CD8-positive, alpha-beta memory T cell (primary cell): ENCODE results near the gene EIF6. TPM values are rescaled to one million over a fixed set of nuclear protein-coding genes. Genes with fewer than 3 reads are reported as not detected.

Experiments
- CTCF ChIA-PET: fragments of 350-600 bp; sonication (Branson Sonifier 250); formaldehyde crosslinking; loops from one replicate; lab custom pipeline; 2021; ENCODE audit warnings: antibody characterized with exemption; lab: Charles Lee
- POLR2A ChIA-PET: fragments of 350-600 bp; sonication (Branson Sonifier 250); formaldehyde crosslinking; loops from one replicate; lab custom pipeline; 2021; ENCODE audit warnings: antibody characterized with exemption; lab: Charles Lee
- DNase-seq, 5 donors: peaks; one replicate each; pipeline versions ENCODE4 v3.0.0 to v3.0.0-alpha.2; 2020 to 2022; ENCODE audit warnings: mixed read lengths in 1 of 5
- H3K27ac ChIP-seq: one replicate; pipeline ENCODE4 v1.7.0; 2013; ENCODE audit warnings: low read depth, mild to moderate bottlenecking, low read length, moderate library complexity
- H3K27me3 ChIP-seq: 2 replicates; pipeline ENCODE4 v1.7.0; 2013; ENCODE audit warnings: low read length, mild to moderate bottlenecking; ENCODE audit not compliant: insufficient read depth, poor library complexity, severe bottlenecking
- H3K36me3 ChIP-seq: 2 replicates; pipeline ENCODE4 v1.7.0; 2013; ENCODE audit warnings: mild to moderate bottlenecking, low read length, moderate library complexity; ENCODE audit not compliant: insufficient read depth
- H3K4me1 ChIP-seq: 2 replicates; pipeline ENCODE4 v1.7.0; 2013; ENCODE audit warnings: mild to moderate bottlenecking, low read length, moderate library complexity; ENCODE audit not compliant: insufficient read depth
- H3K4me3 ChIP-seq: 2 replicates; pipeline ENCODE4 v1.7.0; 2013; ENCODE audit warnings: mild to moderate bottlenecking, low read length
- H3K9me3 ChIP-seq: 2 replicates; pipeline ENCODE4 v1.7.0; 2013; ENCODE audit warnings: mild to moderate bottlenecking, low read length
- H3K27ac Mint-ChIP-seq, 8 donors: one replicate each; pipeline ENCODE4 v1.8.0; 2020 to 2021; ENCODE audit warnings: mixed read lengths in 8 of 8, mild to moderate bottlenecking in 6 of 8, inconsistent platforms in 3 of 8, moderate library complexity in 3 of 8
- H3K27me3 Mint-ChIP-seq, 2 donors: one replicate each; pipeline ENCODE4 v1.8.0; 2020 to 2021; ENCODE audit warnings: mixed read lengths in 2 of 2, mild to moderate bottlenecking in 1 of 2, moderate library complexity in 1 of 2
- H3K36me3 Mint-ChIP-seq, 3 donors: one replicate each; pipeline ENCODE4 v1.8.0; 2020 to 2021; ENCODE audit warnings: mixed read lengths in 3 of 3, inconsistent platforms in 1 of 3, mild to moderate bottlenecking in 1 of 3
- H3K4me1 Mint-ChIP-seq, 3 donors: one replicate each; pipeline ENCODE4 v1.8.0; 2020 to 2021; ENCODE audit warnings: mixed read lengths in 3 of 3, inconsistent platforms in 1 of 3, mild to moderate bottlenecking in 1 of 3
- H3K4me3 Mint-ChIP-seq, 7 donors: one replicate each; pipeline ENCODE4 v1.8.0; 2020 to 2021; ENCODE audit warnings: mixed read lengths in 7 of 7, mild to moderate bottlenecking in 6 of 7, moderate library complexity in 4 of 7, inconsistent platforms in 2 of 7
- H3K9me3 Mint-ChIP-seq, 5 donors: one replicate each; pipeline ENCODE4 v1.8.0; 2020 to 2022; ENCODE audit warnings: mixed read lengths in 5 of 5, mild to moderate bottlenecking in 3 of 5, moderate library complexity in 2 of 5, inconsistent platforms in 1 of 5
- polyA plus RNA-seq: library from polyadenylated mRNA; unstranded; fragments of 300-500 nt; fragmentation: Illumina TruSeq; gene quantifications from one replicate; pipeline ENCODE4 v1.2.3, GENCODE V29; 2021
- total RNA-seq, 2 experiments: library from RNA; stranded (reverse); gene quantifications; one replicate each; pipeline ENCODE4 v1.2.3, GENCODE V29; 2021

Gene EIF6
- total and polyA plus RNA-seq, 3 experiments from 2014 or later, result 171 to 207 (median 204) TPM

GRCh38 chr20:35296101-35296554, 11.6 kb upstream of the EIF6 start:
- DNase-seq, result no peak
- Mint-ChIP-seq H3K27me3 (peaks cover 2 to 25% of the 10 kb centered on the region in 2 donors), H3K4me1 (no peaks in the 10 kb centered on the region), H3K27ac (no peak overlapping the region), H3K4me3 (no peak overlapping the region), H3K36me3 (no peaks in the 10 kb centered on the region), H3K9me3 (no peaks in the 10 kb centered on the region)
- CTCF ChIA-PET, result no interaction called here
- POLR2A ChIA-PET, result no interaction called here
- Histone ChIP-seq H3K4me3 (no peak overlapping the region), H3K27me3 (no peaks in the 10 kb centered on the region), H3K4me1 (no peaks in the 10 kb centered on the region), H3K27ac (no peak overlapping the region), H3K36me3 (no peaks in the 10 kb centered on the region), H3K9me3 (no peaks in the 10 kb centered on the region)

GRCh38 chr20:35295674-35296073, 11.1 kb upstream of the EIF6 start:
- no peak overlapping the region for H3K27ac Mint-ChIP-seq
- ChIA-PET CTCF (no interaction called here), POLR2A (interaction anchor here (0.7 kb wide), 1 partner anchor 57 kb away, joined by 4 read pairs; no protein-coding TSS in a partner anchor)
- H3K27me3 ChIP-seq, result no peaks in the 10 kb centered on the region
- H3K27me3 Mint-ChIP-seq, result peaks cover 2 to 25% of the 10 kb centered on the region in 2 donors
- no peak overlapping the region for H3K27ac ChIP-seq
- no peaks in the 10 kb centered on the region for H3K36me3 ChIP-seq
- peak in 1 of 5 donors; percentile 30 for DNase-seq
- no peaks in the 10 kb centered on the region for H3K4me1 Mint-ChIP-seq
- no peak overlapping the region for H3K4me3 Mint-ChIP-seq
- H3K9me3 ChIP-seq, result no peaks in the 10 kb centered on the region
- no peaks in the 10 kb centered on the region for H3K9me3 Mint-ChIP-seq
- H3K4me3 ChIP-seq, result no peak overlapping the region
- no peaks in the 10 kb centered on the region for H3K4me1 ChIP-seq
- H3K36me3 Mint-ChIP-seq, result no peaks in the 10 kb centered on the region

GRCh38 chr20:35295058-35295457, 10.5 kb upstream of the EIF6 start:
- Mint-ChIP-seq H3K27ac (no peak overlapping the region), H3K4me1 (no peaks in the 10 kb centered on the region), H3K9me3 (no peaks in the 10 kb centered on the region), H3K27me3 (peaks cover 2 to 25% of the 10 kb centered on the region in 2 donors), H3K4me3 (no peak overlapping the region), H3K36me3 (no peaks in the 10 kb centered on the region)
- ChIA-PET POLR2A (interaction anchor here (0.7 kb wide), 1 partner anchor 56 kb away, joined by 4 read pairs; no protein-coding TSS in a partner anchor), CTCF (no interaction called here)
- DNase-seq, result no peak
- H3K36me3 ChIP-seq, result no peaks in the 10 kb centered on the region
- no peak overlapping the region for H3K27ac ChIP-seq
- no peaks in the 10 kb centered on the region for H3K9me3 ChIP-seq
- no peaks in the 10 kb centered on the region for H3K27me3 ChIP-seq
- H3K4me3 ChIP-seq, result no peak overlapping the region
- no peaks in the 10 kb centered on the region for H3K4me1 ChIP-seq

- Histone ChIP-seq H3K4me1 (no peaks in the 10 kb centered on the region), H3K27ac (no peak overlapping the region), H3K9me3 (no peaks in the 10 kb centered on the region), H3K36me3 (no peaks in the 10 kb centered on the region), H3K4me3 (no peak overlapping the region), H3K27me3 (no peaks in the 10 kb centered on the region)
- Mint-ChIP-seq H3K27ac (peak overlapping the region in 2 of 8 donors; percentile 55 to 90), H3K36me3 (no peaks in the 10 kb centered on the region), H3K4me1 (no peaks in the 10 kb centered on the region), H3K9me3 (no peaks in the 10 kb centered on the region), H3K4me3 (no peak overlapping the region), H3K27me3 (peaks cover 2 to 25% of the 10 kb centered on the region in 2 donors)
- POLR2A ChIA-PET, result no interaction called here
- CTCF ChIA-PET, result no interaction called here
- DNase-seq, result no peak
These were observed 9.7 kb upstream of the EIF6 start for GRCh38 chr20:35294293-35294685.

GRCh38 chr20:35293303-35294292, 9.0 kb upstream of the EIF6 start:
- H3K4me1 ChIP-seq, result no peaks in the 10 kb centered on the region
- H3K4me1 Mint-ChIP-seq, result no peaks in the 10 kb centered on the region

GRCh38 chr20:35292504-35293285, 8.1 kb upstream of the EIF6 start:
- no peaks in the 10 kb centered on the region for H3K4me1 Mint-ChIP-seq
- H3K4me3 Mint-ChIP-seq, result no peak overlapping the region
- H3K27ac ChIP-seq, result no peak overlapping the region
- no peaks in the 10 kb centered on the region for H3K27me3 ChIP-seq
- H3K4me1 ChIP-seq, result no peaks in the 10 kb centered on the region
- H3K9me3 ChIP-seq, result no peaks in the 10 kb centered on the region
- H3K36me3 ChIP-seq, result no peaks in the 10 kb centered on the region
- CTCF ChIA-PET, result interaction anchor here (0.8 kb wide), 1 partner anchor 11 kb away, joined by 4 read pairs; no protein-coding TSS in a partner anchor
- no peaks in the 10 kb centered on the region for H3K9me3 Mint-ChIP-seq
- H3K4me3 ChIP-seq, result no peak overlapping the region
- POLR2A ChIA-PET, result no interaction called here
- no peaks in the 10 kb centered on the region for H3K36me3 Mint-ChIP-seq
- H3K27ac Mint-ChIP-seq, result no peak overlapping the region
- no peak for DNase-seq
- peaks cover 2 to 25% of the 10 kb centered on the region in 2 donors for H3K27me3 Mint-ChIP-seq

More at GRCh38 chr20:35293303-35294292, 9.0 kb upstream of the EIF6 start:
- peaks cover 2 to 25% of the 10 kb centered on the region in 2 donors for H3K27me3 Mint-ChIP-seq
- H3K4me3 Mint-ChIP-seq, result no peak overlapping the region
- H3K9me3 ChIP-seq, result no peaks in the 10 kb centered on the region
- no peaks in the 10 kb centered on the region for H3K27me3 ChIP-seq
- ChIA-PET CTCF (interaction anchor here (0.5 to 0.8 kb wide), 2 partner anchors 10 to 19 kb away, joined by 3 to 4 read pairs; no protein-coding TSS in a partner anchor), POLR2A (no interaction called here)
- no peaks in the 10 kb centered on the region for H3K36me3 Mint-ChIP-seq
- peak overlapping the region in 1 of 8 donors; percentile 86 for H3K27ac Mint-ChIP-seq
- no peaks in the 10 kb centered on the region for H3K9me3 Mint-ChIP-seq
- H3K4me3 ChIP-seq, result no peak overlapping the region
- H3K36me3 ChIP-seq, result no peaks in the 10 kb centered on the region
- no peak for DNase-seq
- H3K27ac ChIP-seq, result no peak overlapping the region

GRCh38 chr20:35291654-35292503, 7.3 kb upstream of the EIF6 start, which contains the start of gene FAM83C:
FAM83C (minus strand) TSS chr20:35292425; CDS start chr20:35292304, 121 bp downstream.
- Mint-ChIP-seq H3K27me3 (peaks cover 2 to 25% of the 10 kb centered on the region in 2 donors), H3K36me3 (no peaks in the 10 kb centered on the region), H3K4me3 (no peak within 1 kb of the TSS), H3K27ac (no peak within 1 kb of the TSS), H3K4me1 (no peaks in the 10 kb centered on the region), H3K9me3 (no peaks in the 10 kb centered on the region)
- DNase-seq, result no peak
- POLR2A ChIA-PET, result no interaction called here
- CTCF ChIA-PET, result interaction anchor here (1.1 to 1.9 kb wide), 2 partner anchors 12 to 143 kb away, joined by 3 to 8 read pairs; no protein-coding TSS in a partner anchor
- Histone ChIP-seq H3K9me3 (no peaks in the 10 kb centered on the region), H3K27me3 (no peaks in the 10 kb centered on the region), H3K4me3 (no peak within 1 kb of the TSS), H3K27ac (no peak within 1 kb of the TSS), H3K4me1 (no peaks in the 10 kb centered on the region), H3K36me3 (no peaks in the 10 kb centered on the region)
